Measurements from ENCODE around the gene HOXD12. TPM values are rescaled to one million over a fixed set of nuclear protein-coding genes. Genes with fewer than 3 reads are reported as not detected.
A peak's percentile ranks its signal among the peaks of the same experiment; 100 is the strongest.

HOXD12 gene
- total RNA-seq, 1 donor from 2014 or later = not detected

DNA sequence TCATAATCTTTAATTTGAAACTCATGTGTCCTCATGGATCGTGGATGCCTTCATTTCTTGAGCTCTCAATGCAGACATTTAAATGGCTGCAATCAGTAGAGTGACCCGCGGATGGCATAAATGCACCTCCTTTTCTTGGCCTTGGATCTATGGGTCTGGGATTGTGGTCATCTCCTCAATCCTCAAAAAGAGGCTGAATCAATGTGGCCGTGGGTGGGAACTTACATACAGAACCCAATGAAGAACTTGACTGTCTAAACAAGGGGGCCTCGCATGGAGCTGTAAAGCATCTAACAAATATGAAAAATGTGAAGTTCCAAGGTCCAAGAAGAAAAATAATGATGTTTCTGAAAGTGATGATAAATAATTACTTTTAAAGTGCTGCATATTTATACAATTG, 4.2 kb upstream of the HOXD12 start:
- no peak for DNase-seq (ENCODE audit: low read depth)
- TF ChIP-seq, protein P1, sequence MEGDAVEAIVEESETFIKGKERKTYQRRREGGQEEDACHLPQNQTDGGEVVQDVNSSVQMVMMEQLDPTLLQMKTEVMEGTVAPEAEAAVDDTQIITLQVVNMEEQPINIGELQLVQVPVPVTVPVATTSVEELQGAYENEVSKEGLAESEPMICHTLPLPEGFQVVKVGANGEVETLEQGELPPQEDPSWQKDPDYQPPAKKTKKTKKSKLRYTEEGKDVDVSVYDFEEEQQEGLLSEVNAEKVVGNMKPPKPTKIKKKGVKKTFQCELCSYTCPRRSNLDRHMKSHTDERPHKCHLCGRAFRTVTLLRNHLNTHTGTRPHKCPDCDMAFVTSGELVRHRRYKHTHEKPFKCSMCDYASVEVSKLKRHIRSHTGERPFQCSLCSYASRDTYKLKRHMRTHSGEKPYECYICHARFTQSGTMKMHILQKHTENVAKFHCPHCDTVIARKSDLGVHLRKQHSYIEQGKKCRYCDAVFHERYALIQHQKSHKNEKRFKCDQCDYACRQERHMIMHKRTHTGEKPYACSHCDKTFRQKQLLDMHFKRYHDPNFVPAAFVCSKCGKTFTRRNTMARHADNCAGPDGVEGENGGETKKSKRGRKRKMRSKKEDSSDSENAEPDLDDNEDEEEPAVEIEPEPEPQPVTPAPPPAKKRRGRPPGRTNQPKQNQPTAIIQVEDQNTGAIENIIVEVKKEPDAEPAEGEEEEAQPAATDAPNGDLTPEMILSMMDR (conservative IDR thresholded peaks at IDR 0.05; ENCODE audit: low read depth, low read length) = no peak
- no peak overlapping the region for H3K4me3 ChIP-seq (ENCODE audit: low read depth, low read length)

DNA sequence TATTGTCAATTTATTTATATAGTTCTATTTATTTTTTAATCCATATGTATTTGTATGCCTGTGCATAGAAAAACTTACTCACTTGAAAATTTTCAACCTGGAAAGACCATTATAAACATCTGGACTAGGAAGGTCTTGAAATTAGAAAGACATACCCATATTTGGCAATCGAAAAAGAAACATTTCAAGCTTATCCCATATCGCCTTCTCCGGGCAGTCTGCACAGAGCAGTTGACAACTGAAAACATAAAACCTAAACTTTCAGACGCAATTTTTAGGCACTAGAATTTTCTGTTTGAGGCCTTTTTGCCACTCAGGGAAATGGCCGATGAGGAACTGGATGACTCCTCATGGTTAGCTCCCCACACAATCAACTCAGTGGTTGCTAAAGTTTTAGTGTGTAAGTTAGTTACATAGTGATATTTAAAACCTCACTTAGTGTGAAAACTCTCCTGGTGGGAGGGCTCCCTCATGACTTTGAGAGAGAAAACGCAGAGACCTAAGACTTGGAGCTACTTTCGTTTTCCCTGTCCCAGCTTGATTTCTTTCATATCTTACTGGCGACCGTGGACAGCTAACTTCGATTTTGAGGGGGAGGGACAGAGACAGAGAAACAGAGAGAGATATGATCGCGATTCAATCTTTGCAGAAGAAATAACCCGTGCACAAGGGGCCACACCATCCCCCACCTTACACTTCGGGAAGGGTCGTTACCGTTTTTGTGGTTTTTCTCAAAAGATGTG, 3.2 kb upstream of the HOXD12 start:
- peak overlapping the region; percentile 19 for H3K4me3 ChIP-seq (ENCODE audit: low read depth, low read length)
- TF ChIP-seq, protein P1 (conservative IDR thresholded peaks at IDR 0.05; ENCODE audit: low read depth, low read length) = no peak
- no peak for DNase-seq (ENCODE audit: low read depth)

DNA sequence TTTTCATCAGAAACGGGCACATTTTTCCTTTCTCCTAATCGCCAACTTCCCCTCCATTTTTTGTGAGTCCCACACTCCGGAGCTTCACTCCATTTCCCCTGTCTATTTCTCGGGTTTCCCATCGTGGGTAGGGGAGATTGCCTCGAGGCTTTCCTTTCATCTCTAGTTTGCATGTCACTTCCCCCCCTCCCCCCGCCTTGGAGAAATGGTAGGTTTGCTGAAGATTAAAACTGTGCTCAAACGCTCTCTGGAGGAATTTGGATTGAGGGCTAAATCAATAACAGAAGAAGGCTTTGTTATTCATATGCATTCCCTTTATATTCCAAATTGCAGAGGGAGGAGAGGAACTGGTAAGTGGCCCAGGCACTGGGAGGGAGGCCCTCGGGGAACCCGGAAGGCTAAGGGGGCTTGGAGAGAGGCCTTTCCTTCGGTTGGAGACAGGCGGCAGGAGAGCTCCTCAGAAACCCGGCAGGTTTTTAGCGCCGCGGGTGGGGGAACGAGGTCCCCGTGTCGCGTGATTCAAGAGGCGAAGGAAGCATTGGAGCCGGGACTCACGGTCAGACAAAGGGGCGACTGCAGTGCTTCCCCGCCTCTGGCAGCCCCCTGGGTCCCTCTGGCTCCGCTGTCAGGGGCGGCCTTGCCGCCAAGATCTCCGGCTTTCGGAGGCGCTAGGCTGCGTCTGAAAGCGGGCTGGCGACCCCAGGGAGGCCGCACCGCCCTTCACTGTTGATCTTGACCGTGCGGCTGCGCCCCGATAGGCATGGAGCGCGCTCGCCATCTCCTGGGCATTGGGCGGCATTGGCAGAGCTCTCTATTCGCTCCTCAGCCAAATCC, 2.4 kb upstream of the HOXD12 start:
- peak overlapping the region; percentile 49 for H3K4me3 ChIP-seq (ENCODE audit: low read depth, low read length)
- TF ChIP-seq, protein P1 (conservative IDR thresholded peaks at IDR 0.05; ENCODE audit: low read depth, low read length) = peak; percentile 79
- DNase-seq (ENCODE audit: low read depth) = no peak

DNA sequence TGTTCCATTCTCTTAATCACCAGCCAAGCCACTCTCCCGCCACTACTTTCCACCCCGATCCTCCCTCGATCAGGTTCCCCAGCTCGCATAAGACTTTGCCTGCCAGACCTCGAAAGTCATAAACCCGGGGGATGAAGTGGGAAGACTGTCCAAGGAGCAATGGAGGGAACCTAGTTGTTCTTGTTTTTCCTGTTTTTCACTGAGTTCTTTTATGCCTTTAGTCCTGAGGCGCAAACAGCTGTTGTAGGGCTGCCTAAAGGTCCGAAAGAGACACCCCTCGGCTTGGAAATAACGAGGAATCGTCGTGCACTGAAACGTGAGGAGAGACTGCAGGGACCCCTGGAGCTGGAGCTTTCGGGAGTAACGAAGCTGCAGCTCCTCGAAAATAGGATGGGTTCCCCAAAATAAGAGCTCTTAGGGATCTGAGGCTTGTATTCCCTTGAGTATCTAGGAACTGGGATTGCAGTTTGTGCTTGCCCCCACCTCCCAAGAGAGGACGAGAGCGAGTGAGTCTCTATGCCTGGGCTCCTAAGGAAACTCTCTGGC, 1.7 kb upstream of the HOXD12 start:
- H3K4me3 ChIP-seq (ENCODE audit: low read depth, low read length) = no peak overlapping the region
- TF ChIP-seq, protein P1 (conservative IDR thresholded peaks at IDR 0.05; ENCODE audit: low read depth, low read length) = no peak
- no peak for DNase-seq (ENCODE audit: low read depth)

DNA sequence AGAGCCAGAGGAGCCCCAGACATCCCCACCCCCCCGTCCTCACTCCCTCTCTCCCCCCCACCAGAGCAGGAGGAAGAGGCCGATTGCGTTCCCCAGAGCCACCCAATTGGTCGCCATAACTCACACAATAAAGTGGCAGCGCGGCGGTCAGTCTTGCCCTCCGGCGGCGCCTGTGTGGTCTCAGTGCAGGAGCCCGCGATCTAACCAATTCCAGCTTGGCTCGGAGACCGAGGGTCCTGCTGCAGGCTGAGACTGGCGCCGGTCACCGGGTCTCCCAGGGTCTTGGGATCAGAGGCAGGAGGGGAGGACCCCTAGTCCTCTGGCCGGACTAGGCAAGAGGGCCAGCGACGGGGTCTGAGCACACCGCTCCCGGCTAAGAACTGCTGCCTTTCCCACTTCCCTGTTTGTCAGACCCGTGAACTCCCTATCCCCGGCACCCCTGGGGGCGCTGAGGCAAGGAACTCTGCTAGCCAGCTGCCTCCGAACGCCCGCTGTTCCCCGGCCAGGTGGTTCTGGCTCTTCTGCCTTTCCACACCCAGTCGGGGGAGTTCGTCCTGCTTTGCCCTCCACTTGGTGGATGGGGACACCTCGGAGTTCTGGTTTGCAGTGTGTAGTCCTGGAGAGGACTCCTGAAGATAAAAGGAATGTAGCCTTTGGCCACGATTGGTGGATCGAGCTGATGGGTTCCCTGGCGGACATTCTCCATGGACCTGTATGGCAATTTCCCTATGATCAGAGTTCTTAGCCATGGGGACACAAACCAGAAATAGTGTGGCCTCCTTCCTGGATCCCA, 1.0 kb upstream of the HOXD12 start:
- TF ChIP-seq, protein P1 (conservative IDR thresholded peaks at IDR 0.05; ENCODE audit: low read depth, low read length) = no peak
- DNase-seq (ENCODE audit: low read depth) = no peak
- no peak overlapping the region for H3K4me3 ChIP-seq (ENCODE audit: low read depth, low read length)

DNA sequence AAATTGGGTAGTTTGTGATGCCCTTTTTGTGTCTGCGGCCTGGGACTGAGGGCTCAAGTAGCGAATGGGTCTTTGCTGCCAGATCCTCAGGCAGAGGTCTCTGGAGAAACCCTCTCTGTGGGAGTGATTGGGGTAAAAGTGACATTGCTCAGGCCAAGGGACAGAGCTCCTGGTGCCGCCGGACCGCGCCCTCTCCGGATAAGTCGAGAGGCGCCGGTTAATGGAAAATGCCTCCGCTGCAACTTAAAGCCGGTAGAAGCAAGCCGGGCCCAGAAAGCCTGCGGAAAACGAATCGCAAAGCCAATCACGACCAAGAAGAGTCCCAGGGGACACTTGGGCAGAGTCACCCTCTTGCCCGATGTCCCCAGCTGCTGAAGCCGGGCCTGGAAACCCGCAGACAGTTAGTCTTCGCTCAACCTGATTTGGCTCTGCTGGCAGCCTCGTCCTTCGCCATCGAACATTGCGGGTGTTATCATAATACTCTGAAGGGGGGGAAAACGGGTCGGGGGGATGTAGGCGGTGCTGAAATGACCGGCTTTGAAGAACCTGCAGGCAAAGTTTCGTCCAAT, 352 bp upstream of the HOXD12 start:
- no peak overlapping the region for H3K4me3 ChIP-seq (ENCODE audit: low read depth, low read length)
- DNase-seq (ENCODE audit: low read depth) = no peak
- TF ChIP-seq, protein P1 (conservative IDR thresholded peaks at IDR 0.05; ENCODE audit: low read depth, low read length) = no peak
